GM13976 (cell line): Measurements from ENCODE around the gene UHRF2.

ENCODE experiments used
- DNase-seq: peaks from one replicate; pipeline ENCODE4 v3.0.0; 2012; ENCODE audit warnings: low spot score
- in situ Hi-C: fragments of 300-500 bp; cut with MboI; formaldehyde crosslinking; loops from one replicate; pipeline ENCODE4 v1.12.0; 2022; ENCODE audit warnings: low sequenced_read_pairs, mixed read lengths, inconsistent platforms; ENCODE audit not compliant: unreplicated experiment
- TF ChIP-seq, protein P1 (sequence below): IDR thresholded peaks from 2 replicates; pipeline ENCODE4 v1.5.1; 2012; ENCODE audit warnings: borderline replicate concordance, mild to moderate bottlenecking; ENCODE audit not compliant: insufficient read depth; ENCODE audit errors: extremely low read depth, missing control alignments, control extremely low read depth

Gene UHRF2

DNA sequence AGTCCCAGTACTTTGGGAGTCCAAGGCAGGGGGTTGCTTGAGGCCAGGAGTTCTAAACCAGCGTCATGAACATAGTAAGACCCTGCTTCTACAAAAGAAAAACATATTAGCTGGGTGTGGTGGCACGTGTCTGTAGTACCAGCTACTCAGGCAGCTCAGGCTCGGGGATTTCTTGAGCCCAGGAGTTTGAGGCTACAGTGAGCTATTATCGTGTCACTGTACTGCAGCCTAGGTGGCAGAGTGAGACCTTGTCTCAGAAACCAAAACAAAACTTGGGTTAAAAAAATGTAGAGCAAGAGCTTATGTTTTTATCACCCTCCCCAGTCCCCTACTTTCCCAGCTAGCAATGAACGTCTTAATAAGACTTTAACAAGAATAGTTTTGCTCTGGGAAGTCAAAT, 46.7 kb downstream of the UHRF2 start:
- TF ChIP-seq, protein P1, sequence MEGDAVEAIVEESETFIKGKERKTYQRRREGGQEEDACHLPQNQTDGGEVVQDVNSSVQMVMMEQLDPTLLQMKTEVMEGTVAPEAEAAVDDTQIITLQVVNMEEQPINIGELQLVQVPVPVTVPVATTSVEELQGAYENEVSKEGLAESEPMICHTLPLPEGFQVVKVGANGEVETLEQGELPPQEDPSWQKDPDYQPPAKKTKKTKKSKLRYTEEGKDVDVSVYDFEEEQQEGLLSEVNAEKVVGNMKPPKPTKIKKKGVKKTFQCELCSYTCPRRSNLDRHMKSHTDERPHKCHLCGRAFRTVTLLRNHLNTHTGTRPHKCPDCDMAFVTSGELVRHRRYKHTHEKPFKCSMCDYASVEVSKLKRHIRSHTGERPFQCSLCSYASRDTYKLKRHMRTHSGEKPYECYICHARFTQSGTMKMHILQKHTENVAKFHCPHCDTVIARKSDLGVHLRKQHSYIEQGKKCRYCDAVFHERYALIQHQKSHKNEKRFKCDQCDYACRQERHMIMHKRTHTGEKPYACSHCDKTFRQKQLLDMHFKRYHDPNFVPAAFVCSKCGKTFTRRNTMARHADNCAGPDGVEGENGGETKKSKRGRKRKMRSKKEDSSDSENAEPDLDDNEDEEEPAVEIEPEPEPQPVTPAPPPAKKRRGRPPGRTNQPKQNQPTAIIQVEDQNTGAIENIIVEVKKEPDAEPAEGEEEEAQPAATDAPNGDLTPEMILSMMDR: no peak
- in situ Hi-C loops: no loop called here
- DNase-seq: no peak

- in situ Hi-C loops: no loop called here
- DNase-seq: no peak
- TF ChIP-seq, protein P1: no peak
These were observed 47.3 kb downstream of the UHRF2 start for GRCh38 chr9:6460189-6460768.

GRCh38 chr9:6461619-6462018, 48.6 kb downstream of the UHRF2 start:
- no peak for DNase-seq
- in situ Hi-C loops: no loop called here
- TF ChIP-seq, protein P1: no peak

- no peak for DNase-seq
- TF ChIP-seq, protein P1: no peak
- in situ Hi-C loops: no loop called here
These were observed 54.1 kb downstream of the UHRF2 start for GRCh38 chr9:6467006-6467625.

DNA sequence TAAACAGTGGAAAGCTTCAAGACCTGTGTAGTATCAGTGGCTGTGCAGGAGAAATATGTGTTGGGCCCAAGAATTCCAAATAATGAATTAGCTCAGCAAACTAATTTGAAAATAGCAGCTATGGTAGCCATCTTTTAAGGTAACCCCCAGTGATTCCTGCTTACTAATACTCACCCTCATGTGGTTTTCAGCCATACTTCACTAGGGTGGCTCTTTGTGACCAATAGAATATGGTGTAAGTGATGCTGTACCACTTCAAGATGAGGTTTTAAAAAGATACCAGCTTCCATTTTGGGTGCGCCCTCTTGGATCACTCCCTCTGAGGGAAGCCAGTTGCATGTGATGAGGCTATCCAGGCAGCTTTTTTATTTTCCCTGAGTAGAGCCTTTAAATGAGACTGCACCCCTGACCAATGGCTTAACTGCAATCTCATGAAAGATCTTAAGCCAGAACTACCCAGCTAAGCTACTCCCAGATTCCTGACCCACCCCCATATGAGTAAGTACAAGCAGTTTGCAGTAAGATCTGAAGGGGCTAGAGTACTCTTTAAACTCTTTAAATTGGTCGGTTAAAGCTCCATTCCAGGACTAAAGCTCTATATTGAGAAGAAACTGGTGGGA, 58.3 kb downstream of the UHRF2 start:
- TF ChIP-seq, protein P1: no peak
- no peak for DNase-seq

GRCh38 chr9:6473151-6473550, 60.2 kb downstream of the UHRF2 start:
- DNase-seq: no peak
- in situ Hi-C loops: no loop called here
- TF ChIP-seq, protein P1: no peak

More for the DNA sequence above, 58.3 kb downstream of the UHRF2 start:
- in situ Hi-C loops: no loop called here
